GM19463 (cell line): ENCODE results near the gene SMARCC1.
"Not testable (repeated sequence)": the region's sequence is repeated elsewhere in the genome, so short reads cannot be mapped to it uniquely, and the experiment has no call there.

ENCODE experiments used
- ATAC-seq: cut with Tn5 transposase; IDR thresholded peaks from one replicate; pipeline ENCODE4 v1.9.1; 2021; ENCODE audit warnings: mild to moderate bottlenecking, moderate library complexity; ENCODE audit not compliant: unreplicated experiment

The SMARCC1 gene

GRCh38 chr3:47772047-47772446 lies 9.6 kb downstream of the SMARCC1 start:
- no peak for ATAC-seq

DNA sequence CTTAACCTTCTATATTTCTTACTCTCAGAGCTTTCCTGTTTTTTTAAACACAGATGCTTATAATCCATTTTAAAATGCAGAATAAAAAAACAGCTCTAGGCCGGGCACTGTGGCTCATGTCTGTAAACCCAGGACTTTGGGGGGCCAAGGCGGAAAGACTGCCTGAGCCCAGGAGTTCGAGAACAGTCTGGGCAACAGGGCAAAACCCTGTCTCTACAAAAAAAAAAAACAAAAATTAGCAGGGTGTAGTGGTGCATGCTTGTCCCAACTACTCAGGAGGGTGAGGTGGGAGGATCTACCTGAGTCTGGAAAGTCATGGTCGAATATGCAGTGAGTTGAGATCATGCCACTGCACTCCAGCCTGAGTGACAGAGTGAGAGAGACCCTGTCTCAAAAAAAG lies 15.5 kb downstream of the SMARCC1 start:
- ATAC-seq, result no peak

DNA sequence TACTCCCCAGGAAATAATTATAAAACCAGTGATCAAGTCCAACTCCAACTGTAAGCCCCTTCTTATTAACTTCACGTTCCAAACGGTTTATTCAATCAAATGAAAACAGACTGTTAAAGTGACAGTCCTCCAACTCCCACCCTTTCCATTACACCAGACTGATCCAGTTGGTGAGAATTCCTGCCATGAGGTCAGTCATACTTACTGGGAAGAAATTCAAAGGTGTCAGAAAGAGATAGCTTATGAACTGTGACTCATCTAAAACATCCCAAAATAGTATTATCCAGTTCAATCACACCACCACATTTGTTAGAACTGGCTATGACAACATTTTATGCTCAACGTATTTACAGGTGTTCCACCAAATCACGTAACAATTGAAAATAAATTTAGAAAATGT lies 19.5 kb downstream of the SMARCC1 start:
- ATAC-seq, result no peak

GRCh38 chr3:47761046-47761445 lies 20.6 kb downstream of the SMARCC1 start:
- no peak for ATAC-seq

DNA sequence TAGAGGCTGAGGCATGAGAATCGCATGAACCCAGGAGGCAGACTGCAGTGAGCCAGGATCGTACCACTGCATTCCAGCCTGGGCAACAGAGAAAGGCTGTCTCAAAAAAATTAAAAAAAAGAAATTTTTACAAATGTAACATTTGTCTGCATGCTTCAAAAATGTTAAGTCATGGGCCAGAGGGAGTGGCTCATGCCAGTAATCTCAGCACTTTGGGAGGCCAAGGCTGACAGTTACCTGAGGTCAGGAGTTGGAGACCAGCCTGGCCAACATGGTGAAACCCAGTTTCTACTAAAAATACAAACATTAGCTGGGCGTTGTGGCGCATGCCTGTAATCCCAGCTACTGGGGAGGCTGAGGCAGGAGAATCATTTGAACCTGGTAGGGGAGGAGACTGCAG lies 21.5 kb downstream of the SMARCC1 start:
- not testable (repeated sequence) for ATAC-seq

DNA sequence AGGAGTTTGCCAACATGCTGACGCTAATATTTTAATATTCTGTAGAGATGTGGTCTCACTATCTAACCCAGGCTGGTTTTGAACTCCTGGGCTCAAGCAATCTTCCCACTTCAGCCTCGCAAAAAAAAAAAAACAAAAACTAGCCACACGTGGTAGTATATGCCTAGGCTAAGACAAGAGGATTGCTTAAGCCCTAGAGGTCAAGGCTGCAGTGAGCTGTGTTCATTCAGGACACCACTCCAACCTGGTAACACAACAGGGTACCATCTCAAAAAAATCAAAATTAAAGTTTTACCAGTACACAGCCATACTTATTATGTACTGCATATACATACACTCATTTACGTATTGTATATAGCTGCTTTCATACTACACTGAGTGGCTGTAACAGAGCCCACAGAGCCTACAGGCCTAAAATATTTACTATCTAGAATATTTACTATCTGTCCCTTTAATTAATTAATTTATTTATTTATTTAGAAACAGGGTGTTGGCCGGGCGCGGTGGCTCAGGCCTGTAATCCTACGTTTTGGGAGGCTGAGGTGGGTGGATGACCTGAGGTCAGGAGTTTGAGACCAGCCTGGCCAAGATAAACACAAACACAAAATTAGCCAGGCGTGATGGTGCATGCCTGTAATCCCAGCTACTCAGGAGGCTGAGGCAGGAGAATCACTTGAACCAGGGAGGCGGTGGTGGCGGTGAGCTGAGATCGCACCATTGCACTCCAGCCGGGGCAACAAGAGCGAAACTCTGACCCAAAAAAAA lies 23.2 kb downstream of the SMARCC1 start:
- no peak for ATAC-seq

DNA sequence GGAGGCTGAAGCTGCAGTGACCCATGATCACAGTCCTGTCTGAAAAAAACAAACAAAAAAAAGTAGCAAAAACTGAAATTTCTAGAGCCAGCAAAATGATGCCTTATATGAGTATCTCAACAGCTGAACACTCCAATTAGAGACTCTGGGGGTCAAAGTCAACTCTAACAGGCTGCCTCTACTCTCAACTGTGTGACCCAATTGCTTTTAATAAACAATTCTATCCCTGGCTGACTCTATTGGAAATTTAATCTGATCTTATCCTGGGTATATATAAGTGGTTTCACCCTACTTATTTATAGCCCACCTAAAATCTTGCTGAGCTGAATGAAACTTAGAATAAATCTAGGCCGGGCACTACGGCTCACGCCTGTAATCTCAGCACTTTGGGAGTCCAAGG lies 29.0 kb downstream of the SMARCC1 start:
- ATAC-seq, result no peak

- not testable (repeated sequence) for ATAC-seq
Measured at GRCh38 chr3:47750811-47751354, 30.8 kb downstream of the SMARCC1 start.

GRCh38 chr3:47747558-47747957 lies 34.1 kb downstream of the SMARCC1 start:
- ATAC-seq, result no peak

DNA sequence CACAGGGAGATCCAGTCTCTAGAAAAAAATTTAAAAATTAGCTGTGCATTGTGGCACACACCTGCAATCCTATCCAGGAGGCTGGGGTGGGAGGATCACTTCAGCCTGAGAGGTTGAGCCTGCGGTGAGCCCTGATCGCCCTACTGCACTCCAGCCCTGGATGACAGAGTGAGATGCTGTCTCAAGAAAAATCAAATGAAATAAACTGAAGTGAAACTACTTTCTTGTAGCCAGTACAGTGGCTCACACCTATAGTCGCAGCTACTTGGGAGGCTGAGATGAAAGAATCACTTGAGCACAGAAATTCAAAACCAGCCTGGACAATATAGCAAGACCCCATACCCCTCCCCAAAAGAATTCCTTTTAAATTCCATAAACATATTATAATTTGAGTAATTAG lies 35.4 kb downstream of the SMARCC1 start:
- no peak for ATAC-seq

DNA sequence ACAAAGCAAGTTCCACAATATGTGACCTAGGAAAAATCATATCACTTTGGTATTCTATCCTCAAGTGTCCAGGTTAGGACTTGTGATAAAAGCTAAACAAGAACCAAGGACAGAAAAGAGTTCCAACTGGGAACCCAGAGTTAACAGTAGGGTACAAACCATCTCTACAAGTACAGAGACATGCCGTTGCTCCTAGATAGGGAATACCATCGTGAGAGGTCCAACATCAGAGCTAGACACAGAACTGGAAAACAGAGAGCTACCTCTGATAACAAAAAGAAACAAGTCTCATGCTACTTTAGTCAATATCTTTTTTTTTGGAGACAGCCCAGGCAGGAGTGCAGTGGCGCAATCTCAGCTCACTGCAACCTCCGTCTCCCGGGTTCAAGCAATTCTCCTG lies 37.8 kb downstream of the SMARCC1 start:
- ATAC-seq, result no peak

DNA sequence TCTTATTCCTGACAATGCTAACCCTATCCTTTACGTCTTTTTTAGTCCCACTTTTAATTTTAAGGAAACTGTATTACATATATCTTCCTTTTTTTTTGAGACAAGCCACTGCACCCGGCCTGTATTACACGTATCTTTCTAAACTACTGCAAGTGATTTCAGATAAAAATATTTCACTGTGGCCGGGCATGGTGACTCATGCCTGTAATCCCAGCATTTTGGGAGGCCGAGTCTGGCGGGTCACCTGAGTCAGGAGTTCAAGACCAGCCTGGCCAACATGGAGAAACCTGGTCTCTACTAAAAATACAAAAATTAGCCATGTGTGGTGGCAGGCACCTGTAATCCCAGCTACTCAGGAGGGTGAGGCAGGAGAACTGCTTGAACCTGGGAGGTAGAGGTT lies 38.3 kb downstream of the SMARCC1 start:
- ATAC-seq, result not testable (repeated sequence)

GRCh38 chr3:47741925-47742324 lies 39.8 kb downstream of the SMARCC1 start:
- no peak for ATAC-seq

DNA sequence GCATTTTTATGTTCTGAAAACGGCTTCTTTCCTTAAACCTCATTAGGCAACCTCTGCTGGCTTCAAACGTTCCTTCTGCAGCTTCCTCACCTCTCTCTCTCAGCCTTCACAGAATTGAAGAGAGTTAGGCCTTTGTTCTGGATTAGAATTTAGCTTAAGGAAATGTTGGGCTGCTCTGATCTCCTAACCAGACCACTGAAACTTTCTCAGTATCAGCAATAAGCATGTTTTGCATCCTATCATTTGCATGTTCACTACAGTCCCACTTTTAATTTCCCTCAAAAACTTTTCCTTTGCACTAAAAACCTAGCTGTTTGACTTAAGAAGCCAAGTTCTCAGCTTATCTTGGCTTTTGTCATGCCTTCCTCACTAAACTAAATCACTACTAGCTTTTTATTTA lies 49.5 kb downstream of the SMARCC1 start:
- ATAC-seq, result no peak

- no peak for ATAC-seq
Measured at GRCh38 chr3:47731061-47731460, 50.6 kb downstream of the SMARCC1 start.

DNA sequence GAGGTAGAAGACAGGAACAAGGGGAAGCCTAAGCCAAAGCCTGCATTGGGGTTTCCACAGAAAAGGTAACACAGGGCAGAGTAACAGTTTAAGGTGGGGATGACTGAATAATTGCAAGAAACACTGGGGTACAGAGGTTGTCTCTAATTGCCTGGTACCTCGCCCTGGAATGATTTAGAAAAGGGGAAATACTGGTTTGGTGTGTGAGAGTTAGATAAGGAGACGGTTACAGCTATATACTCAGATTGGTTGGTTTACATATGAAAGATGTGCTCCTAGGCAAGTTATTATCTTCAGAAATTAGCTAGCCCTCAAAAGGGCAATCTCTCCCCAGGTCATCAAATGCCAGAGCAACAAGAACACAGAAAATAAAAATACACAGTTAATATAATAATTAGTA lies 58.8 kb downstream of the SMARCC1 start:
- no peak for ATAC-seq

DNA sequence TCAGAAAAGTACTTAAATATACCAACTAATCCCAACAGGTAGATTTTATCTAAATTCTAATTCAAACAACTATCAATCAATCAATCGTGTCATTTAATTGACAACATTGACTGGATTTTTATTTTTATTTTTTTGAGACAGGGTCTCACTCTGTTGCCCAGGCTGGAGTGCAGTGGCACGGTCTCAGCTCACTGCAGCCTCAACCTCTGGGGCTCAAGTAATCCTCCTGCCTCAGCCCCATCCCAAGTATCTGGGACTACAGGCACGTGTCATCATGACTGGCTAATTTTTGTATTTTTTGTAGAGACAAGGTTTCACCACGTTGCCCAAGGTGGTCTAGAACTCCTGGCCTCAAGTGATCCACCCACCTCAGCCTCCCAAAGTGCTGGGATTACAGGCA lies 64.2 kb downstream of the SMARCC1 start:
- ATAC-seq, result not testable (repeated sequence)

GRCh38 chr3:47716656-47717055 lies 65.0 kb downstream of the SMARCC1 start:
- ATAC-seq, result no peak

GRCh38 chr3:47715928-47716327 lies 65.8 kb downstream of the SMARCC1 start:
- ATAC-seq, result no peak

DNA sequence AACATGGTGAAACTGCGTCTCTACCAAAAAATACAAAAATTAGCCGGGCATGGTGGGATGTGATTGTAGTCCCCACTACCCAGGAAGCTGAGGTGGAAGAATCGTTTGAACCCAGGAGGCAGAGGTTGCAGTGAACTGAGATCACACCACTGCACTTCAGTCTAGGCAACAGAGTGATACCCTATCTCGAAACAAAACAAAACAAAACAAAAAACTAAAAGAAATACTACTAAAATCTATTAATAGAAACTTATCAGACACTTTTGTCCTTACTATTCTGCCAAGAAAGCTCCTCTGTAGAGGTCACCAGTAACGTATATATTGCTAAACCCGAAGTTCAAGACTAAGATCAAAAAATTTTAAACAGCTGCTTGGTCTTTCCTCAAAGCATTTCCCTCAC lies 67.1 kb downstream of the SMARCC1 start:
- ATAC-seq, result no peak

DNA sequence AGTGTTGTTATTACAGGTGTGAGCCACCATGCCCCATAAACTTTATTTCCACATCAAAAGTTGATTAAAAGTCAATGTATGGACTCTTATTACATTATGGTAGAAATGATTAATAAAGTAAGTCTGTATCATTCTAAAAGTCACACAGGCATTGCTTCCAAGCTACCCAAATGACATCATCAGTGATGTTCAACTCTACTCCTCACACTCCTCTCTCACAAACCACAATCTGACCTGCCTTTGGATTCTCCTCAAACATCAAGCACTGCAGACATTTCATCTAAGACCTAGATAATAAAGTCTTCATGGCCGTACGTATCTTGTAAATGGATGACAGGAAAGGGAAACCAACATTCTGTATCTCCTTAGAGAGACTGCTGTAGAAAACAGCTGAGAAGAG lies 68.0 kb downstream of the SMARCC1 start:
- ATAC-seq, result no peak

DNA sequence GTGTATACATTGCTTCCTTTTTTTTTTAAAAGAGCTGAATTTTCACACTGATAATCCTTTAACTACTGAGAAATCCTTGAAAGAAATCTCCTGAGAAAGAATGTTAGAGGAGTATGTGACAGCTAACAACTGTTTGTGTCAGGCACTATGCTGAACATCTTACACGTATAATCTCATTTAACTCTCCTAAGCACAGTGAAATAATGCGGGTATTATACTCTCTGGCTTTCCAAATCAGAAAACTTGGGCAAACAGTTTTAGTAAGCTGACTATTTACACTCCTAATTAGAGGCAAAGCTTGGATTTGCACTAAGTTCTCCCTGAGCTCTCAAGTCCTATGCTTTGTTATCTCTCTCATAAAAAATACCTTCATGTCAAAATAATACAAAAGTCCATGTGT lies 69.3 kb downstream of the SMARCC1 start:
- no peak for ATAC-seq

- ATAC-seq, result no peak
Measured at GRCh38 chr3:47711596-47711995, 70.1 kb downstream of the SMARCC1 start.
